Activated naive CD4-positive, alpha-beta T cell treated with Interleukin-2 at 50 U/mL for 16 hours (primary cell): ENCODE measurements around the gene SLC5A2.
"Not testable (repeated sequence)": the region's sequence is repeated elsewhere in the genome, so short reads cannot be mapped to it uniquely, and the experiment has no call there.

Experiments used
- DNase-seq: peaks from one replicate; pipeline ENCODE4 v3.0.0-alpha.2; 2020

Gene SLC5A2

DNA sequence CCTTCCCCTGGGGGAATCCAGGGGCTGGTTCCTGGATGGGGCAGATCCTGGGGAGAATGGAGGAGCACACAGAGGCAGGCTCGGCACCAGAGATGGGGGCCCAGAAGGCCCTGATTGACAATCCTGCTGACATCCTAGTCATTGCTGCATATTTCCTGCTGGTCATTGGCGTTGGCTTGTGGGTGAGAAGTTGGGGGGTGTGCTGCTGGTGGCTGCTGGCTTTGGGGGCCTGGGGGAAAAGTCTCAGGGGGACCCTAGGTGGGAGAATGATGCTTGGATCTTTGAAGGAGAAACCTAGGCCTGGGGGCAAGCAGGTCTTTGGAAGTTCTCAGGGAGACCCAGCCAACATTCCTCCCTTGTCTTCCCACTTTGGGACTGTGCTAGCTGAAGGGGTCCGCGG, at the start of gene SLC5A2:
TSS of gene SLC5A2 (plus strand) at position 43 of the 400 bp plus-strand sequence. CDS start at position 57, 14 bp downstream.
- no peak for DNase-seq

DNA sequence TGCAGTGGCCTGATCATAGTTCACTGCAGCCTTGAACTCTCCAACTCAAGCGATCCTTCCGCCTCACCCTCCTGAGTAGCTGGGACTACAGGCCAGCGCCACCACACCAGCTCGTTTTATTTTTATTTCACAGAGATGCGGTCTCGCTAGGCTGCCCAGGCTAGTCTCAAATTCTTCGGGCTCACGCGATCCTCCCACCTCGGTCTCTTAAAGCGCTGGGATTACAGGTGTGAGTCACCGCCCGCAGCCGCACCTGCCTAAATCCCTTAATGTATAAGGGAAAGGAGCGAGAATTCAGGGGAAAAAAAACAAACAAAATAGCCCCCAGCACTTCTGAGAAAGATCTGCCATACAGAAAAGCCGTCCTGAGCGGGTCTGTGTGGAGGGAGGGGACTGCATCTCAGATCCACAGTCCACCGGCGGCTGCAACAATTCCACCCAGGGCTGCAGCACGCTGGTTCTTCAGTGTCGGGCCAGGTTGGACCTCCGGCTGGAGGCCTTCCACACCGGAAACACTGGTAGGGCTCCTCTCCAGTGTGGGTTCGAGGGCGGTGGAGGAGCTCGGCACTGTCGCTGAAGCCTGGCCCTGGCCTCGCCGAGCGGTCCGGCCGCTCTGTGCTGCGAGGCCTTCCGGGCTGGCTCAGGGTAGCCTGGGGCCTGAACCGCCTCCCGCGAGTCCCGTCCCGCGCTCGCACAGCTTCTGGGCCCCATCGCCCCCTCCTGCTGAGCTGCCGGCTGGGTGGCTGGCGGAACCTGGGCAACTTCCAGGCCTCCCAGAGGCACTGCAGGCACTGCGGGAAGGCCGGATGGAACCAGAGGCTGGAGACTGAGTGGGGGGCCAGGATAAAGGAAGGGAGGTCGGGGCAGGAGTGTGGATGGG, 47.3 kb upstream of the SLC5A2 start:
- no peak for DNase-seq

DNA sequence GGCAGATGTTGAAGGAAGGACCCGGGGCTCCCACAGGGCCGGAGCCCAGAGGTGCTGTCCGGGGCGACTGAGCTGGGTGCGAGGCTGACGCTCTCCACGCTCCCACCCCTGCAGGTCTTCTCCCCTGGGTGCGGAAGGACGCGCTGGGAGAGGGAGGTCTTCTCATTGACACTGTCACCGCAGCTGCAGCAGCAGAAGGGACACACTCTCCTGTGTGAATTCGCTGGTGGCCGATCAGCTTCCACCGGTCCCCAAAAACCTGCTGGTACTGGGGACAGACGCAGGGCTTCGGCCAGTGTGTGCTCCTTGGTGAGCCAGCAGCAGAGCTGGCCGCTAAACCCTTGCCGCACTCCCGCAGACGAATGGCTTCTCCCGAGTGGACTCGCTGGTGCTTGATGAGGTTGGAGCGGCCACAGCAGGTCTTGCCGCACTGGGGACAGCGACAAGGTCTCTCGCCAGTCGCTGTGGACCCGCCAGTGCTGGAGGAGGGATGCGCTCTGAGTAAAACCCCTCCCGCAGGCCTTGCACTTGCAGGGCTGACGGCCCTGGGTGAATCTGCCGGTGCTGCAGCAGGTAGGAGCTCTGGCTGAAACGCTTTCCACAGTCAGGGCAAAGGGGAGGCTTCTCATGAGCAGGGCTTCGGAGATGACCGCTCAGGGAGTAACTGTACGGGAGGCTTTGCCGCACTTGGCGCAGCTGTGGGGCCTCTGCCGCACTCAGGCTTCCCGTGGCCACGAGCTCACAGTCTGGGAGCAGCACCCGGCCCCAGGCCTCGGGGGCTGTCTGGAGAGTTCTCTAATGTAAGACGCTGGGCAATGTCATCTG, 46.5 kb upstream of the SLC5A2 start:
- no peak for DNase-seq

DNA sequence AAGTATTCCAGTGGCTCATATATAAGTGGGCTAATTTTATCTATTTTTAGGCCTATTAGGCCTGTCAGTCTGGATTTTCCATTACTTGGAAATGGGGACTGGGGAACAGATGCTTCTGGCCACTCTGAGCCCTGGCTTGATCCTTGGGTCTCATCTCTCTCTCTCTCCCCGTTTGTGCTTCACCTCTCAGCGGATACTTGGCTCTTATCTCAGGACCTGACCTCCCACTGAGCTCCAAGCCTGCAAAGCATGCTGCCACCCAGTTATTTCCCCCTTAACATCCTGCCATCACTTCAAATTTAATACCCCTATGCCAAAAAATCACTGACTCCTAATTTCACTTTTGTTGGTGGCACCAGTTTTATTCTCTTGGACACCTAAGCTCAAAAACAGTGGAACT, 44.5 kb upstream of the SLC5A2 start:
- DNase-seq: no peak

DNA sequence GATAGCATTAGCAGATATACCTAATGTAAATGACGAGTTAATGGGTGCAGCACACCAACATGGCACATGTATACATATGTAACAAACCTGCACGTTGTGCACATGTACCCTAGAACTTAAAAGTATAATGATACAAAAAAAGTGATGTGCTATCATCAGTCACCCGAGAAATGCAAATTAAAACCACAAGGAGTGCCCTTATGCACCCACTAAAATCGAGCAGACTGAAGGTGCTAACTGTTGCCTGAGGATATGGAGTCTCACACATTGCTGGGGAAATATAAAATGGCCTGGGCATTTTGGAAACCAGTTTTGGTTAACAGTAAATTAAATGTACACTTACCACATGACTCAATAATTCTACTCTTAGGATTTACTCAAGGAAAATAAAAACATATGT, 43.9 kb upstream of the SLC5A2 start:
- not testable (repeated sequence) for DNase-seq

DNA sequence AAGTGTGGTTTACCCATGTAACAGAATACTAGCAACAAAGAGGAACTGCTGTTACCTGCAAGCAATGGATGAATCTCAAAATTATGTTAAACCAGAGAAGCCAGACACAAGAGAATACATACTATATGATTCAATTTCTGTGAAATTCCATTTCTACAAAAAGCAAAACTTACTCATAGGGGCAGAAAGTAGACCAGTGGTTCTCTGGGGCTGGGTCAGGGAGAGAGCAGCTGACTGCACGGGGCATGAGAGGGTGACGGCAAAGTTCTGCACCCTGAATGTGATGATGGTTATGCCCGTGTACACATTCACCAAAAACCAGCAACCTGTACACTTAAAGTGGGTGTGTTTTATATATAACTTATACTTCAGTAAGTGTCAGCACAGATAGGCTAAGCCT, 43.4 kb upstream of the SLC5A2 start:
- no peak for DNase-seq

DNA sequence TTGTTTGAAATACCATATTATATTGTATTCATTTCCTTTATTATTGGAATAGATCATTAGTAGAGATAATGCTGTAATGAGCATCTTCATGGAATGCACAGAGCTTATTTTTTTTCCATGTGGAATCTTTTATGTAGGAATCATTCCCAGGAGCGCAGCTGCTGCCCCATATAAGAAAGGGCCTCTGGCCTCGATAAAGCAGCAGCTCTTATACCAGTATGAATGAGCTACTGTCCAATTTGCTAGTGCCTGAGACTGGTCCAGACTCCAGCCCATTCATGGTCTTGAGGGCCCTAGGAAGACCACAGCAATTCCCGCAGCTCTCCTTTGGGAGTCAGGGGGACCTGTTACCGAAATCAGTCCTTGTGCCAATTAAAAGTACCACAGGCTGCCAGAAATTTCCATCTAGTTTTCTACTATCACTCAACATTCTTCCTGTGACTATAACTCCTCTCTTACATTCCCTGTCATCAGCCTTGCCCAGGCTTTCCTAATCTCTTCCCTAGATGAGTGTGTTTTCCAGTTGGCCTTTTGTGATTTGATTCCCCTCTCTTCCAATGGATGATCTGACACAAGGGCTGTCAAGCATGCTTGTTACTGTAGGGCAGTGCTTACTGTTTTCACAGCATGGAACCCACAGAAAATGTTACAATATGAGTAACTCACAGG, 42.3 kb upstream of the SLC5A2 start:
- no peak for DNase-seq

DNA sequence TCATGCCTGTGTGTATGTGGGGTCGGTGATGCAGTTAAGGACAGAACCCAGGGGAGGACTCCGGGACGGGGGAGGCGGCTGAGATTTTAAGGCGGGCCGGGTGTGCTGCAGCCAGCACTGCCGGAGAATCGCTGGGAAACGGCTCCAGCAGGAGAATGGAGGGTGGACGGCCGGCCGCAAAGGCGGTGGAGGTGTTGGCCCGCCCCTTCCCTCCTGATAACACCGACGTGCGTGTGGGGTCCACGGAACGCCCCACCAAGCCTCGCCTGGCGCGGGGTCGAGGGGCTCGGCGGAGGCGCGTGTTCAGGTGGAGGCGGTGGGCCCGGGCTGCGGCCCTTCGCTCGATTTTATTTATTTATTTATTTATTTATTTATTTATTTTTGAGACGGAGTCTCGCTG, 41.0 kb upstream of the SLC5A2 start:
- no peak for DNase-seq

DNA sequence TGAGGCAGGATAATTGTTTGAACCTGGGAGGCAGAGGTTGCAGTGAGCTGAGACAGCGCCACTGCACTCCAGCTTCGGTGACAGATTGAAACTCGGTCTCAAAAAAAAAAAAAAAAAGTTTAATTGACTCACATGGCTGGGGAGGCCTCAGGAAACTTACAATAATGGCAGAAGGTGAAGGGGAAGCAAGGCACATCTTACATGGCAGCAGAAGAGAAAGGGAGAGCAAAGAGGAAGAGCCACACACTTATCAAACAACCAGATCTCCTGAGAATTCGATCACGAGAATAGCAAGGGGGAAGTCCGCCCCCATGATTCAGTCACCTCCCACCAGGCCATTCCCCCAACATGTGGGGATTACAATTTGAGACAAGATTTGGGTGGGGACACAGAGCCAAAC, 37.0 kb upstream of the SLC5A2 start:
- not testable (repeated sequence) for DNase-seq

DNA sequence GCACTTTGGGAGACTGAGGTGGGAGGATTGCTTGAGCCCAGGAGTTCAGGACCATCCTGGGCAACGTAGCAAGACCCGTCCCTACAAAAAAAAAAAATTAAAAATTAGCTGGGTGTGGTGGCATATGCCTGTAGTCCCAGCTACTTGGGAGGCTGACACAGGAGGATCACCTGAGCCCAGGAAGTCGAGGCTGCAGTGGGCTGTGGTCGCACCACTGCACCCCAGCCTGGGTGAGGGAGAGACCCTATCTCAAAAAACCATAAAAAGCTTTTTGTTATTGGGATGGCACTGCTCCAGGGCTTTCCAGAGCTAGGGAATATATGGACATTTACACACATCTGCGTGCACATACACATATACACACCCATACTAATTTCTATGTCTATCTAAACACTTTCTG, 31.7 kb upstream of the SLC5A2 start:
- no peak for DNase-seq

DNA sequence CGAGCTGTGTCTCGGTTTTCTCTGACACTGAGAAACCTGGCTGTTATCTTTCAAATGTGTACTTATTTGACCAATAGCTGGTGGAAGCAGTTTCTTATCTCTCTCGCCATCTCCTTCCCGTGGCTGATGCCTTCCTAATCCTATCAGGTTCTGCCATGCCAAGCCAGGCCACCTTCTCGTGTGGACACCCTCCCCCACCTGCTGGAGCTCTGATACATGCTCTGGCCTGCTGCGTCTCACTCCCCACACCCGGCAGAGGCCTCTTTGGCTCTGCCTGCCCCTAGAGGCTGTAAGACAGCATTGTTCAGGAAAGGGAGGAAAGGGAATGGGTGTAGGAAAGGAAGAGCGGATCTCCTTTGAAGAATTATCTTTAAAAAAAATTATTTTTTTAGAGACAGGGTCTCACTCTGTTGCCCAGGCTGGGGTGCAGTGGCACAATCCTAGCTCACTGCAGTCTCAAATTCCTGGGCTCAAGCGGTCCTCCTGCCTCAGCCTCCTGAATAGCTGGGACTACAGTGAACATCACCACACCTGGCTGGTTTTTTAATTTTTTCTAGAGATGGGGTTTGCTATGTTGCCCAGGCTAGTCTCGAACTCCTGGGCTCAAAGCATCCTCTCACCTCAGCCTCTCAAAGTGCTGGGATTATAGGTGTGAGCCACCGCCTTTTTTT, 31.1 kb upstream of the SLC5A2 start:
- no peak for DNase-seq

DNA sequence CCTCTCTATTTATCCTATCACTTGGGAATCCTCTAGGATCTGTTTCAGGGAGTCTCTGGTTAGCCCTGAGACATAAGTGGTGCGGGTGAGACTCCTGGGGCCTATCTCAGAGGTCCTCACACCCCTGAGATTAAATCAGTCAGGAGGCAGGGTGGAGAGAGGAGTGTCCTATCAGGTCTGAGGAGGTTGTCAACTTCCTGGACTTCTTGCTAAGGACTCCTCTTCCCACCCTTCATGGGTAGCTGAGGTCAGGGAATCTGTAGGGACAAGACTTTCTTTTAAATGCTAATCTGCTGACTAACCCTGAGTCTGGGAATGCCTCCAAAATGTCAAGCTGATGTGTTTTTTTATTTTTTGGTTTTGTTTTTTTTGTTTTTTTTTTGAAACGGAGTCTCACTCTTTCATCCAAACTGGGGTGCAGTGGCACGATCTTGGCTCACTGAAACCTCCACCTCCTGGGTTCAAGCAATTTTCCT, 30.3 kb upstream of the SLC5A2 start:
- no peak for DNase-seq

DNA sequence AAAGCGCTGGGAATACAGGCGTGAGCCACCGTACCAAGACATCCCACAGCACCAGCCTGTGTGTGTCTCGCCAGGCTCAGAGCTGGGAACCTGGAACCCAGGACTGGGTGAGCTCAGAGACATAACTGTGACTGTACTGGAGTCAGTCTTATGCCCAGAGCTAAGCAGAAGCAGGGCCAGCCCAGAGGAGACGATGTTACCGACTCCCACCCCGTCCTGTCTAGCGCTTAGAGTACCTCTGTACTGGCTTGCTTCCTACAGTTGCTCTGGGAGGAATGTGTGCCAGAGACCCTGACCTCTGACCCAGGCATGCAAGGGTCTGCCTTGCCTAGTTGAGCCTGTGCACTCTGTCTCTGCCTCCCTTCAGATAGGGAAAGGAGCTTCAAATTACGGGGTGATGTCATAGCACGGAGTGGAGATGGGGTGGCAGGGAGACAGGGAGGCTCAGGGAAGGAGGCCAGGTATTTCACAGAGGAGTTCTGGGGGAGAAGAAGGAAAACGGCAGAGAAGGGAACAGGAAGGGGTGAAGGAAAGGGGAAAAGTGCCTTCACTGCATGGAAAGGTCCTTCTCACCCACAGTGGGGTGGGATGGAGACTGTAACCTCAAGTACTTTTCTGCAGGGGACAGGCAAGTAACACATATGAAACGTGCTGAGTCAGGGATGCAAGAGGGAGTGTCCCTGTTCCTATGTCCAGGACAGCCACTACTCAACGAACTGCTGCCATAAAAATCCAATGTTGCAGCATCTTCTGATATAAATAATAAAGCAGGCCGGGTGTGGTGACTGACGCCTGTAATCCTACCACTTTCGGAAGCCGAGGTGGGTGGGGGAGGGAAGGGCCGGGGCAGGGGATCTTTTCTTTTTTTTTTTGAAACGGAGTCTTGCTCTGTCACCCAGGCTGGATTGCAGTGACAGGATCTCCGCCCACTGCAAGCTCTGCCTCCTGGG, 29.4 kb upstream of the SLC5A2 start:
- DNase-seq: no peak

DNA sequence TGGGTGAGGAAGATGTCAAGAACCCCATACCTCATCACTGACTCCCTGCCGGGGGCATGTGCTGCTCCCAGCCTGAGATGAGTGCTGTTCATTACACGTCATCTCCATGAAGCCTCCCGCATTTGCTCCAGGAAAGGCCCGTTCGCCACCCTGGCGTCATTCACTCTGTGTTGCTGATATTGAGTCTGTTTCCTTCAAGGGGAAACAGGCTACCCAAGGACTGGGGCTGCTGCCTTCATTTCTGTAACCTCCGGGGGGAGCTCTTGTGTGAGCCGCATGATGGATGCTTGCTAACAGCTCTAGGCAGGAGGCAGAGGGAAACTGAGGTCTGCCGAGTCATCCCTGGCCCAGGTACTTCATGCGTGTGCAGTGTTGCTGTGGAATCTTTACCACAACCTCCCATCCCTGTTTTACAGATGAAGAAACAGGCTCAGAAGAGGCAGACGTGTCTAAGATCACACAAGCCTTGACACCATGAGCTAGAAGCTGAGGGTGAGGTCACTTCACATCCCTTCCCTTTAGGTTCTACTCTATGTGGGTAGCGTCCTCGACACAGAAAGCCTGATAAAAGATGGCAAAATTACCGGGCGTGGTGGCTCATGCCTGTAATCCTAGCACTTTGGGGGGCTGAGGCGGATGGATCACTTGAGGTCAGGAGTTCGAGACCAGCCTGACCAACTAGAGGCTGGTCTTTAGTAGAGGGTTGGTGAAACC, 27.2 kb upstream of the SLC5A2 start:
- DNase-seq: peak; percentile 21

DNA sequence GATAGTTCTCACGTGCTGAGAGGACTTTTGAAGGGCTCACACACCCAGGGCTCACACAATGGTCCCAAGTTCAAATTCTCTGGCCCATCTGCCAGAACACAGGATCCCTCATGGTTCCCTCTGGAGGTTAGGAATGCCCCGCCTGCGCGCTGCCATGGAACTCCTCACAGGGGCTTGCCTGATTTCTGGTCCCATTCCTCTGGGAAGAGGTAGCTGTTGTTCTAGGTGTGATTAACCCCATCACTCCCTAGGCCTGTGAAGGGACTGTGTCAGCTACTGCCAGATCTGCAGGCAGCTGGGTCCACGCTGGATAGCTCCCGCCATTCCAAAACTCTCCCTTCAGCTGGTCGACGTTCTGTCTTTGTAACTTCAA, 25.9 kb upstream of the SLC5A2 start:
- DNase-seq: no peak

DNA sequence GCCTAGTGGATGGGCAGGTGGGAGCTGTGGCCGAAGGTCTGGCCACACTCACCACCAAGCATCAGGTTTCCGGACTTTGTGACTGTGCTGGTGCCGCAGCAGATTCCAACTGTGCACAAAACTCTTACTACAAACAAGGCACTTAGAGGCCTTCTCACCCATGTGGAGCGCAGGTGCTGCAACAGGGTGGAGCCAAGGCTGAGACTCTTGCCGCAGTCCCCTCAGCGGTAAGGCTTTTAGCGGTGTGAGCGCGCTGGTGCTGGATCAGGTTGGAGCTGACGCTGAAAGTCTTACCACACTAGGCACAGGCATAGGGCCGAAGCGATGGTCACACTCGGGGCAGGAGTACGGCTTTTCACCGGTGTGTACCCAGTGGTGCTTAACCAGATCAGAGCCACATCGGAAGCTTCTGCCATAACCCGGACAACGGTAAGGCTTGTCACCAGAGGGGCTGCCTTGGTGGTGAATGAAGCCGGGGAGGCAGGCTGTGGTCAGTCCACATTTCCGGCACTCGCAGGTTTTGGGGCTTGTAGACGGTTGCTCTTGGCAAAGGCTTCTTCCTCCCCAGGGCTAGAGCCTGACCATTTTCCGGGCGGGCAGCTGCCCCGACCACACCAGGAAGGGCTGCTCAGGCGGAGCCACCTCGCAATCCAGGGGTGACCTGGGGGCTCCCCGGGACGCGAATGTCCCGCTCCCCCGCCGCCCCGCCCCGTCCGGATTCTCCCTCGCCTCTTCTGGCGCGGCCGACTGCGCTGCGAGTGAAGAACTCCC, 24.7 kb upstream of the SLC5A2 start:
- DNase-seq: peak; percentile 55

DNA sequence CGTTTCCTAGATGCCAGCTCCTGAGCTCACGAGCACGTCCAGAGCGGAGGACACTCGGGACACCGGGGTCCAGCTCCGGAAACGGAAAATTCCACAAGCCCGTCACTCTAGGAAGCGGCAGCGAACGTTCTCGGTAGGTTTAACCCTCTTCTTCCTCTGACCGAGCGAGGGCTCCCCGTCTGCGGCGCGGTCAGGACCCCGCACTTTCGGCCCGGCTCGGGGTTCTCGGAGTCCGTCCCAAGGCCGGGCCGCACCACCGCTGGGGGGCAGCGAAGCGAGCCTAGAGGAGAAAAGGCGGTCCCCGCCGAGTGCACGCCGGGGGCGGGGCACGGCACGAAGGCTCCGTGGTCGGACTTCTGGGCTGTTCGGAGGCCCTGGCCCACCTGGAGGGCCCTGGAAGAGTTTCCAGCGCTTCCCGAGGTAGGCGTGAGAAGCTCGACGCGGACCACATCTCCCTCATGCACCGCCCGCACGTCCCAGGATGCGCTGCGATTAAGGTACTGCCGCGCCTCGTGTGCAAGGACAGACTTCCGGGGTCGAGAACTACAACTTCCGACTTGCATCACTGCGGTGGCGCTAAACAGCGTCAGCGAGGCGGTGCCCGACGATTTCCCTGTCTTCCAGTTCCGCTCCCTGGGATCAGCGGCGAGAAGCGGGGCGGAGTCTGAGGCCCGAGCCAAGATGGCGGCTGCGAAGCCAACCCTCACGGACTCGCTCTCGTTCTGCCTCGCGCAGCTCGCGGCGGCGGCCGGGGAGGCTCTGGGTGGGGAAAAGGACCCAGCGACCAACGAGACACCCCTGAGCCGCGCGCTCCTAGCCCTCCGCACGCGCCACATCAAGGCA, 23.9 kb upstream of the SLC5A2 start, which contains the start of gene ARMC5:
TSS of gene ARMC5 (plus strand) at position 658 of the 843 bp plus-strand sequence. CDS start at position 682, 24 bp downstream.
- DNase-seq: peak; percentile 97

DNA sequence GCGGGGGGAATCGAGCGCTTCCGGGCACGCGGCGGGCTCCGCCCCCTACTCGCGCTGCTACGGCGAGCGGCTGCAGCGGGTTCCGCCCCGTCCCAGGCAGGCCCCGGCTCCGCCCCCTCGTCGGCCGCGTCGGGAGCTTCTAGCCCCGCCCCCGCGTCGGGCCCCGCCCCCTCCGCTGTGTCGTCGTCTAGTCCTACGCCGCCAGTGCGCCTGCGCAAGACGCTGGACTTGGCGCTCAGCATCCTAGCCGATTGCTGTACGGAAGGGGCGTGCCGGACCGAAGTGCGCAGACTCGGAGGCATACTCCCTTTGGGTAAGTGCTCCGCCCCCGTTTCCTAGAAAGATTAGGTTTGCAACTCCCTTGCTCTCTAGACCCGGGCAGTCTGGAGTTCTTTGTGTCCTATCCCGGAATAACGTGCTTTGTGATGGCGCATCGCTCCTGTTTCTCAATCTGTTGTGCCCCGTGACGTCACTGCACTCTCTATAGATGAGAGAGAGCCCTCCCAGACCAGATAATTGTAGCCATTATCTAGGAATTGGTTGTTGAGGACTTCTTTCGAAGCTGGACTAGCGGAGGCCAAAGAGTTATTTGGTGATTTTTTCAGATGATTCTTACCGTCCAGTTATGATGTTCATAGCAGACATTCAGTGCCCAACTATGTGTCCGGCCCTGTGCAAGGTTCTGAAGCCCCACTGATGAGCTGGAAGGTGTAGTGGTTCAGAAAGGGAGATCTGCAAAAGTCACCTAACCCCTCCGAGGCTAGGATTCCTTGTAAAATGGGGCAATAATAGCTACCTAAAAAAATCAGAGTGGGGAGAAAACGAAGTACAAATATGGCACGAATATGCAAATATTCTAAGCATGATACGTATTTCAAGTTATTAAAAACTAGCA, 23.0 kb upstream of the SLC5A2 start:
- peak; percentile 100 for DNase-seq
